ENCODE results near the gene PRR35.

Gene PRR35

GRCh38 chr16:553601-554296, 6.4 kb upstream of the PRR35 start:
- no peak for TF ChIP-seq EZH2 (IDR thresholded peaks at IDR 0.05; ENCODE audit: borderline replicate concordance, low read length)
- no peak for TF ChIP-seq CTCF (IDR thresholded peaks at IDR 0.05; ENCODE audit: low read length)
- Histone ChIP-seq H3K79me2 (ENCODE audit: insufficient read depth, low read length) (no peaks in the 10 kb centered on the region), H3K4me2 (ENCODE audit: low read length) (no peak overlapping the region), H3K27ac (ENCODE audit: low read depth, low read length, poor library complexity, severe bottlenecking) (no peak overlapping the region), H3K9me3 (ENCODE audit: low read length) (no peaks in the 10 kb centered on the region), H3F3A (ENCODE audit: insufficient read depth, low read length) (no peaks in the 10 kb centered on the region), H3K9ac (ENCODE audit: low read length) (no peak overlapping the region), H3K36me3 (ENCODE audit: insufficient read depth, low read length) (peaks cover 7% of the 10 kb centered on the region), H2AFZ (ENCODE audit: low read length) (no peak overlapping the region), H3K4me1 (ENCODE audit: insufficient read depth, low read length, severe bottlenecking) (no peaks in the 10 kb centered on the region), H3K4me3 (ENCODE audit: low read depth, low read length, poor library complexity, severe bottlenecking) (no peak overlapping the region), H4K20me1 (ENCODE audit: insufficient read depth, low read length) (no peaks in the 10 kb centered on the region), H3K27me3 (ENCODE audit: insufficient read depth, low read length) (no peaks in the 10 kb centered on the region), H3K9me2 (ENCODE audit: low read depth, low read length) (no peaks in the 10 kb centered on the region)

DNA sequence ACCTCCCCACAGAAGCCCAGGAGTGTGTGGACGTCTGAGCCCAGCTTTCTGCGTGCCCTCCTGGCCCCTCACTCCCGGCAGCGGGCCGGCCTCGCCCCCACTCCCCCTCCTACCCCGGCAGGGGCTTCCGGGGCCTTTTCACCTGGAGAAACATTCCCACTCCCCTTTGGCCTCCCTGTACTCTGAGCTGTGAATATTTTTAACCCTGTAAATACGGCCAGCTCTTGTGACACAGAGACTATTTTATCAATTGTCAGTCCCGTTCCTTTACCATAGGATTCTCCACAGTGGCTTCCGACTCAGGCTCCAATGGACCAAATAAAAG, 5.9 kb upstream of the PRR35 start:
- Histone ChIP-seq H3K4me2 (ENCODE audit: low read length) (no peak overlapping the region), H3K9ac (ENCODE audit: low read length) (no peak overlapping the region), H3K4me1 (ENCODE audit: insufficient read depth, low read length, severe bottlenecking) (no peaks in the 10 kb centered on the region), H2AFZ (ENCODE audit: low read length) (no peak overlapping the region), H3K9me2 (ENCODE audit: low read depth, low read length) (no peaks in the 10 kb centered on the region), H3K27me3 (ENCODE audit: insufficient read depth, low read length) (no peaks in the 10 kb centered on the region), H3K36me3 (ENCODE audit: insufficient read depth, low read length) (peaks cover 7% of the 10 kb centered on the region), H4K20me1 (ENCODE audit: insufficient read depth, low read length) (no peaks in the 10 kb centered on the region), H3F3A (ENCODE audit: insufficient read depth, low read length) (no peaks in the 10 kb centered on the region), H3K27ac (ENCODE audit: low read depth, low read length, poor library complexity, severe bottlenecking) (no peak overlapping the region), H3K4me3 (ENCODE audit: low read depth, low read length, poor library complexity, severe bottlenecking) (no peak overlapping the region), H3K9me3 (ENCODE audit: low read length) (no peaks in the 10 kb centered on the region), H3K79me2 (ENCODE audit: insufficient read depth, low read length) (no peaks in the 10 kb centered on the region)
- TF ChIP-seq CTCF (IDR thresholded peaks at IDR 0.05; ENCODE audit: low read length) (no peak), EZH2 (IDR thresholded peaks at IDR 0.05; ENCODE audit: borderline replicate concordance, low read length) (no peak)

DNA sequence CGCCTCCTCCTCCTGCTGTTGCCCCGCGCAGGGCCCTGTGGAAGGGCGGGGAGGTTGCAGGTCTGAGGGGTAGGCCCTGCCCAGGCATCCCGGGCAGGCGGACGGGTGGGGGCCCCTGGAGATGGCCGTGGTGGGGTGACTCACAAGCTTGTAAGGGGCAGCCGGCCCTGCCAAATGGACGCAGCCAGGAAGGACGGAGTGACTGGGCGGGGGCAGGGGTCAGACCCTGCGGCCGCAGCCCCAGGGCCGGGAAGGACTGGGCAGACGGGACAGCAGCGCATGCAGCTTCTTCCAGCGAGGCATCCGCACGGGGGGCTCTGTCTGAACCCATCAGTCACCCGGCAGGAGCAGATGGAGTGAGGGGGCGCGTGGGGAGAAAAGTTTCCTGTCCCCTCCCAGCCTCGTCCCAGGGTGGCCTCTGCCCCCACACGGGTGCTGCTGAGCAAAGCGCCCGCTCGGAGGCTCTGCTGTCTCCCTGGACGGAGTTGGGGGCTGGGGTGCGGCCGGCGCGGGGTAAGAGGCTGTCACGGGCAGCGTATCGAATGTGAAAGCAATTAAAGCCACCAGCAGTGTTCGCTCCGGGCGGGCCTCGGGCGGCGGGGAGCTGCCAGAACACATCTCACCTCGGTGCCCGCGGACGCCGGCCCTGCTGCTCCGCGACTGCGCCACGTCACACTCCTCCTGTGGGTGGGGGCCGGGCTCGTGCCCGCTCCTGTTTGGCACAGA, 5.4 kb upstream of the PRR35 start:
- Histone ChIP-seq H3K79me2 (ENCODE audit: insufficient read depth, low read length) (no peaks in the 10 kb centered on the region), H3K27me3 (ENCODE audit: insufficient read depth, low read length) (no peaks in the 10 kb centered on the region), H3K9ac (ENCODE audit: low read length) (no peak overlapping the region), H3F3A (ENCODE audit: insufficient read depth, low read length) (no peaks in the 10 kb centered on the region), H3K4me2 (ENCODE audit: low read length) (no peak overlapping the region), H3K9me3 (ENCODE audit: low read length) (no peaks in the 10 kb centered on the region), H3K27ac (ENCODE audit: low read depth, low read length, poor library complexity, severe bottlenecking) (no peak overlapping the region), H3K9me2 (ENCODE audit: low read depth, low read length) (no peaks in the 10 kb centered on the region), H2AFZ (ENCODE audit: low read length) (no peak overlapping the region), H4K20me1 (ENCODE audit: insufficient read depth, low read length) (no peaks in the 10 kb centered on the region), H3K36me3 (ENCODE audit: insufficient read depth, low read length) (peaks cover 7% of the 10 kb centered on the region), H3K4me1 (ENCODE audit: insufficient read depth, low read length, severe bottlenecking) (no peaks in the 10 kb centered on the region), H3K4me3 (ENCODE audit: low read depth, low read length, poor library complexity, severe bottlenecking) (no peak overlapping the region)
- TF ChIP-seq CTCF (IDR thresholded peaks at IDR 0.05; ENCODE audit: low read length) (no peak), EZH2 (IDR thresholded peaks at IDR 0.05; ENCODE audit: borderline replicate concordance, low read length) (no peak)

Measured in OCI-LY1 (cell line).